ENCODE measurements around the gene CEP128. TPM values are rescaled to one million over a fixed set of nuclear protein-coding genes. Genes with fewer than 3 reads are reported as not detected.

Gene CEP128
- polyA plus RNA-seq, 1 donor: 2.4 TPM

DNA sequence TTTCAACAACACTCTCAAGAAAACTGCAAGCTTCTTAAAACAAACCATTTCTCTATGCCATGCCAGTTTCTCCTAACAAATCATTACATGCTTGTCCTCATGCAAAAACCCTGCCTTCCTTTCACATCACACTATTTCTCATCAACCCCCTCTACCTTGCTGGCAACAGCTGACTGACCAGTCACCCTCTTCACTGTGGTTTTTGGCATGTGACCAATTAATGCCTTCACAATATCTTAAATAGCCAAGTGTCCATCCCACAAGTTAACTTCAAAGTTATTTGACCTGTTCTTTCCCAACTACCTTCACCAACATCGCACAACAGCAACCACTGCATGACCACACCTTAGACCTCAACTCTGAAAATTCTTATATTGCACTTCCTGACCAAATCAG, 159.6 kb downstream of the CEP128 start:
- H3K4me1 ChIP-seq (ENCODE audit: control insufficient read depth, insufficient read depth, low read length): no peaks in the 10 kb centered on the region
- DNase-seq: no peak
- H3K4me3 ChIP-seq (ENCODE audit: low read length): no peak overlapping the region
- no peaks in the 10 kb centered on the region for H3K27me3 ChIP-seq (ENCODE audit: control insufficient read depth, insufficient read depth, low read length)
- H3K27ac ChIP-seq (ENCODE audit: low read length): no peak overlapping the region
- 89% methylated on average over 1 of the region's 1 CpG for WGBS (ENCODE audit: insufficient coverage, low lambda C conversion rate)
- H3K9me3 ChIP-seq (ENCODE audit: control insufficient read depth, low read depth, low read length): no peaks in the 10 kb centered on the region
- no peaks in the 10 kb centered on the region for H3K36me3 ChIP-seq (ENCODE audit: control insufficient read depth, insufficient read depth, low read length)

DNA sequence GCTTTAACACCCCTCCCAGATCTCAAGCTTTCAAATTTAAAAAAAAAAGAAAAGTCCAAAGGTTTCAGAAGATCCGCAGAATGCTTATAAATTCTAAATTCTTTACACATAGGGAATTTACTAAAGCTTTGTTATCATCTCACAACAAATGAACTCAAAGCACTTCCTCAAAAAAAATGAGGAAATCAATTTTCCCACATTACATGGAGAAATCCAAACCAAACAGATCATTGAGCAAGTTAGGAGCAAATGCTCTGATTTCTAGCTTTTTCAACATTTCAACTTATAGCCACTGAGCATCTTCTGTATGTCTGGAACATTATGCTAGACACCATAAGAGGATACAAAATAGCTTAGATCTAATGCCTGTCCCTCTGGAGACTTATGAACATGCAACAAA, 161.0 kb downstream of the CEP128 start:
- no peaks in the 10 kb centered on the region for H3K4me1 ChIP-seq (ENCODE audit: control insufficient read depth, insufficient read depth, low read length)
- no peak for DNase-seq
- no peaks in the 10 kb centered on the region for H3K27me3 ChIP-seq (ENCODE audit: control insufficient read depth, insufficient read depth, low read length)
- no peaks in the 10 kb centered on the region for H3K36me3 ChIP-seq (ENCODE audit: control insufficient read depth, insufficient read depth, low read length)
- no peaks in the 10 kb centered on the region for H3K9me3 ChIP-seq (ENCODE audit: control insufficient read depth, low read depth, low read length)
- no CpG with 5 or more reads among the region's 1 CpG for WGBS (ENCODE audit: insufficient coverage, low lambda C conversion rate)
- H3K27ac ChIP-seq (ENCODE audit: low read length): no peak overlapping the region
- no peak overlapping the region for H3K4me3 ChIP-seq (ENCODE audit: low read length)

DNA sequence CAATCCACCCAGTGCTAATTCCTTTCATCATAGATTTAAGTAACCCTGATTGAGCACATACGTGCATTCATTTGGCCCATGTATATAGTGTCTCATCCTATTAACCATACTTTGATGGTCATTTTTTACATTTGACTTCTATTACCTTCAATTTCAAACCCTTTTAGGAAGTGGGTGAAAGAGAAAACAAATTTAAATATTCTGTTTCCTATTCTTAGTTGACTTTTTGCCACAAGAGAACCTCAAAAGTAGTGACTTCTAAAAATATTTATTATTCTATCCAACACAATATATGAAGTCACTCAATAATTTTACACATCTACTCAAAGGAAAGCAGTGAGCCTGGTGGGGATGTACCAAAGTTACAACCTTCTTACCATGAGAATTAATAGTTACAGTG, 164.9 kb downstream of the CEP128 start:
- no peaks in the 10 kb centered on the region for H3K36me3 ChIP-seq (ENCODE audit: control insufficient read depth, insufficient read depth, low read length)
- no peak overlapping the region for H3K27ac ChIP-seq (ENCODE audit: low read length)
- DNase-seq: no peak
- H3K4me3 ChIP-seq (ENCODE audit: low read length): no peak overlapping the region
- no peaks in the 10 kb centered on the region for H3K4me1 ChIP-seq (ENCODE audit: control insufficient read depth, insufficient read depth, low read length)
- H3K27me3 ChIP-seq (ENCODE audit: control insufficient read depth, insufficient read depth, low read length): no peaks in the 10 kb centered on the region
- no peaks in the 10 kb centered on the region for H3K9me3 ChIP-seq (ENCODE audit: control insufficient read depth, low read depth, low read length)
- WGBS (ENCODE audit: insufficient coverage, low lambda C conversion rate): 100% methylated on average over 1 of the region's 1 CpG

GRCh38 chr14:80776186-80776585, 165.4 kb downstream of the CEP128 start:
- Histone ChIP-seq H3K4me1 (ENCODE audit: control insufficient read depth, insufficient read depth, low read length) (no peaks in the 10 kb centered on the region), H3K27ac (ENCODE audit: low read length) (no peak overlapping the region), H3K4me3 (ENCODE audit: low read length) (no peak overlapping the region), H3K9me3 (ENCODE audit: control insufficient read depth, low read depth, low read length) (no peaks in the 10 kb centered on the region), H3K36me3 (ENCODE audit: control insufficient read depth, insufficient read depth, low read length) (no peaks in the 10 kb centered on the region), H3K27me3 (ENCODE audit: control insufficient read depth, insufficient read depth, low read length) (no peaks in the 10 kb centered on the region)
- no peak for DNase-seq

- Histone ChIP-seq H3K4me1 (ENCODE audit: control insufficient read depth, insufficient read depth, low read length) (no peaks in the 10 kb centered on the region), H3K27ac (ENCODE audit: low read length) (no peak overlapping the region), H3K27me3 (ENCODE audit: control insufficient read depth, insufficient read depth, low read length) (no peaks in the 10 kb centered on the region), H3K9me3 (ENCODE audit: control insufficient read depth, low read depth, low read length) (no peaks in the 10 kb centered on the region), H3K4me3 (ENCODE audit: low read length) (no peak overlapping the region), H3K36me3 (ENCODE audit: control insufficient read depth, insufficient read depth, low read length) (no peaks in the 10 kb centered on the region)
- no CpG with 5 or more reads among the region's 5 CpGs for WGBS (ENCODE audit: insufficient coverage, low lambda C conversion rate)
- DNase-seq: no peak
These were observed 169.0 kb downstream of the CEP128 start for GRCh38 chr14:80772504-80772903.

DNA sequence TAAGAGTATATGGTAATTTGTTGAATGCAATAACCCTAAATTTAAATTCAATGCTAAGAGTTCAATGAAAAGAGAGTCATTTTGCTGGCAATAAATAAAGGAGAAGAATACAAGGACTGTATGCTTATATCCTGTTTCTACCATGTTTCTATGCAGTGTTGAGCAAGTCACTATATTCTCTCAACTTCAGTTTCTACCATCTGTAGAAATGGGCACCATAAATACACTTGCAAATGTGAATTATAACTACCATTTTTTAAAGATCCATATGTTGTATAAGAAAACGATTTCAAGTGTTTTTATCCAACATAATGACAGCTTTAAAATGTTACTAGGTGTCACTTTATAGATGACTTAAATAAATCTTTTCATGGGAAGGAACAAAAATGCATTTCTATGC, 170.3 kb downstream of the CEP128 start:
- no peak overlapping the region for H3K27ac ChIP-seq (ENCODE audit: low read length)
- H3K9me3 ChIP-seq (ENCODE audit: control insufficient read depth, low read depth, low read length): no peaks in the 10 kb centered on the region
- no peaks in the 10 kb centered on the region for H3K27me3 ChIP-seq (ENCODE audit: control insufficient read depth, insufficient read depth, low read length)
- no peak overlapping the region for H3K4me3 ChIP-seq (ENCODE audit: low read length)
- DNase-seq: no peak
- H3K36me3 ChIP-seq (ENCODE audit: control insufficient read depth, insufficient read depth, low read length): no peaks in the 10 kb centered on the region
- no peaks in the 10 kb centered on the region for H3K4me1 ChIP-seq (ENCODE audit: control insufficient read depth, insufficient read depth, low read length)
- 100% methylated on average over 1 of the region's 1 CpG for WGBS (ENCODE audit: insufficient coverage, low lambda C conversion rate)

DNA sequence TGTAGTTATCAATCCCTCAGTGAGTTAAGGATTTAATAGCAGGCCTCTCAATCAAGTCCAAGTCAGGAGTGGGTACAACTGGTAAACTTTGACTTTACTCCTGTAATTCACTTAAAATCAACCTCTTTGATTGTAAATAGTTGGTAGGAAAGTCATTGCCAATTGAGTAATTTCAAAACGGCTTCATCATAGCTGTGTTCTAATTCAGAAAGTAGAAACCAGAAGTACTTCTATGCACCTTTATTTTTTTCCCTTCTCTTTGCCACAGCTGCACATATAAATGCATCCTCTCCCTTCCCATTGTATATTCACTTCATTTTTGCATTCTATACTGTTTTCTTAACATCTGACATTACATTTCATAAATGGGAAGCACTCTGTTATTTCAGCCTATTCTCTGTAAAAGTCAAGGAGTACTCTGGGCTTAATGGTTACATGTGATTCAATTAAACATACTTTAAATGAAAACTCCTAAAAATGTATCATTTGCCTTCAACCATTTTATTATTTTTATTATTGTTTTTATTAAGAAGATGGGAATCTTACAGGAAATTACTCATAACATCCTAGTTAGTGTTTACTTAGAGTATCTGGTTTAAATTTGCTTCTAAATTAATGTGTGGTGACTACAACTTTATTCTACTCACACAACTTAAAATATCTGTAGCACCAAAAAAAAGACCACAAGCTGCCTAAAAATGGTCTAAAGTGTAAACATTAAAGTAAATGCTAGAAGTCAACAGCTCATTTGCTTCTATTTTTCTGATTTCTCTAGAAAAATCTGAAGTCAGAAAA, 171.2 kb downstream of the CEP128 start:
- Histone ChIP-seq H3K4me3 (ENCODE audit: low read length) (no peak overlapping the region), H3K27ac (ENCODE audit: low read length) (no peak overlapping the region), H3K27me3 (ENCODE audit: control insufficient read depth, insufficient read depth, low read length) (no peaks in the 10 kb centered on the region), H3K9me3 (ENCODE audit: control insufficient read depth, low read depth, low read length) (no peaks in the 10 kb centered on the region), H3K4me1 (ENCODE audit: control insufficient read depth, insufficient read depth, low read length) (no peaks in the 10 kb centered on the region), H3K36me3 (ENCODE audit: control insufficient read depth, insufficient read depth, low read length) (no peaks in the 10 kb centered on the region)
- no CpG with 5 or more reads among the region's 1 CpG for WGBS (ENCODE audit: insufficient coverage, low lambda C conversion rate)
- DNase-seq: no peak

GRCh38 chr14:80768646-80769045, 172.9 kb downstream of the CEP128 start:
- no peaks in the 10 kb centered on the region for H3K4me1 ChIP-seq (ENCODE audit: control insufficient read depth, insufficient read depth, low read length)
- DNase-seq: no peak
- no peaks in the 10 kb centered on the region for H3K36me3 ChIP-seq (ENCODE audit: control insufficient read depth, insufficient read depth, low read length)
- 94% methylated on average over 3 of the region's 3 CpGs for WGBS (ENCODE audit: insufficient coverage, low lambda C conversion rate)
- H3K9me3 ChIP-seq (ENCODE audit: control insufficient read depth, low read depth, low read length): no peaks in the 10 kb centered on the region
- H3K27ac ChIP-seq (ENCODE audit: low read length): no peak overlapping the region
- H3K4me3 ChIP-seq (ENCODE audit: low read length): no peak overlapping the region
- no peaks in the 10 kb centered on the region for H3K27me3 ChIP-seq (ENCODE audit: control insufficient read depth, insufficient read depth, low read length)

DNA sequence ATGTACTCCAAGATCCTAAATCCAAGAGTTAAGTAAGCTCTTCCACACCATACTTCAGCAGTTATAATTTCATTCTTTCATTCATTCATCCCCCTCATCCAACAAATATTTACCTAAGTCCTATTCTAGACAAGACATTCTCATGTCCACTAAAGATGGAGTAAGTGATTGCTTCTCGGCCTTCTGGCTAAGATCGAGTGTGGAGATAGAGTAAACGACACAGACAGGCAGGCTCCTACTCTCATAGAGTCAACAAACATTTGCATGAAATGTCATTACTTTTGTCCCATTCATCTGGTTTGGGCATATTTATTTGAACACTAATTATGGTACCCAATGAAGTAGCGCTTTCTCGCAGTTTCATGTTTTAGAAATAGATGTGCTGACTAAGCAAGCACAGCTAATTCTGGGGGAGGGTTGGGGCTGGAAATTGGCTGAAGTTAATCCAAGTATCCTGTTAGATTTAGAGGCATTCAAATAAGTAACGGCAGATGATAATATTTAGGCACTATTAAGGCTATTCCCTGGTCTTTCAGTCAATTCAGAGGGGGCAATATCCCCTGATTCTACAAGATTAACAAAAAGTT, 176.5 kb downstream of the CEP128 start:
- DNase-seq: no peak
- H3K27ac ChIP-seq (ENCODE audit: low read length): no peak overlapping the region
- H3K4me1 ChIP-seq (ENCODE audit: control insufficient read depth, insufficient read depth, low read length): no peaks in the 10 kb centered on the region
- H3K27me3 ChIP-seq (ENCODE audit: control insufficient read depth, insufficient read depth, low read length): no peaks in the 10 kb centered on the region
- H3K4me3 ChIP-seq (ENCODE audit: low read length): no peak overlapping the region
- H3K9me3 ChIP-seq (ENCODE audit: control insufficient read depth, low read depth, low read length): no peaks in the 10 kb centered on the region
- 100% methylated on average over 1 of the region's 6 CpGs for WGBS (ENCODE audit: insufficient coverage, low lambda C conversion rate)
- no peaks in the 10 kb centered on the region for H3K36me3 ChIP-seq (ENCODE audit: control insufficient read depth, insufficient read depth, low read length)

DNA sequence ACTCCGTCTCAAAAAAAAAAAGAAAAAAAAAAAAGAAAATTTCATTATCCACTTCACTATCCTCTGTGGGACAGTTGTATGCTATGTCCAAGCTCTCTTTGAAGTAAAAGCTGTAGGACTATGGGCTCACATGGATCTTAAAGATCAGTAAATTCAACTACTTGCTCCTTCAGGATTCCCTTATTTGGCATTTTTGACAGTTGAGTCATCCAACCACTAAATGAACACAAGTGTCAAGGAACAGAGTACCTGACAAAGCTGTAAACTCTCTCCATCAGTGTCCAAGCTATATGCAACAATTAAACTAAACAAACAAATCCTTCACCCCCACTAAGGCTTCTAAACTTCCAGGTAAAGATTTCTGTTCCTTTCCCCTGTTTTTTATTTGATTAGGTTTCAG, 177.0 kb downstream of the CEP128 start:
- WGBS (ENCODE audit: insufficient coverage, low lambda C conversion rate): no CpG with 5 or more reads among the region's 1 CpG

More for the DNA sequence above, 177.0 kb downstream of the CEP128 start:
- Histone ChIP-seq H3K36me3 (ENCODE audit: control insufficient read depth, insufficient read depth, low read length) (no peaks in the 10 kb centered on the region), H3K9me3 (ENCODE audit: control insufficient read depth, low read depth, low read length) (no peaks in the 10 kb centered on the region), H3K4me3 (ENCODE audit: low read length) (no peak overlapping the region), H3K27me3 (ENCODE audit: control insufficient read depth, insufficient read depth, low read length) (no peaks in the 10 kb centered on the region), H3K4me1 (ENCODE audit: control insufficient read depth, insufficient read depth, low read length) (no peaks in the 10 kb centered on the region), H3K27ac (ENCODE audit: low read length) (no peak overlapping the region)
- DNase-seq: no peak
